ENCODE measurements around the gene PDIA5.

The PDIA5 gene

GRCh38 chr3:123066896-123067688 lies at the start of gene PDIA5:
PDIA5 (plus strand) TSS chr3:123067025; CDS start chr3:123067165, 140 bp downstream.
- TF ChIP-seq, protein P1, sequence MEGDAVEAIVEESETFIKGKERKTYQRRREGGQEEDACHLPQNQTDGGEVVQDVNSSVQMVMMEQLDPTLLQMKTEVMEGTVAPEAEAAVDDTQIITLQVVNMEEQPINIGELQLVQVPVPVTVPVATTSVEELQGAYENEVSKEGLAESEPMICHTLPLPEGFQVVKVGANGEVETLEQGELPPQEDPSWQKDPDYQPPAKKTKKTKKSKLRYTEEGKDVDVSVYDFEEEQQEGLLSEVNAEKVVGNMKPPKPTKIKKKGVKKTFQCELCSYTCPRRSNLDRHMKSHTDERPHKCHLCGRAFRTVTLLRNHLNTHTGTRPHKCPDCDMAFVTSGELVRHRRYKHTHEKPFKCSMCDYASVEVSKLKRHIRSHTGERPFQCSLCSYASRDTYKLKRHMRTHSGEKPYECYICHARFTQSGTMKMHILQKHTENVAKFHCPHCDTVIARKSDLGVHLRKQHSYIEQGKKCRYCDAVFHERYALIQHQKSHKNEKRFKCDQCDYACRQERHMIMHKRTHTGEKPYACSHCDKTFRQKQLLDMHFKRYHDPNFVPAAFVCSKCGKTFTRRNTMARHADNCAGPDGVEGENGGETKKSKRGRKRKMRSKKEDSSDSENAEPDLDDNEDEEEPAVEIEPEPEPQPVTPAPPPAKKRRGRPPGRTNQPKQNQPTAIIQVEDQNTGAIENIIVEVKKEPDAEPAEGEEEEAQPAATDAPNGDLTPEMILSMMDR (IDR thresholded peaks at IDR 0.05; ENCODE audit: low read depth, low read length) = no peak
- in situ Hi-C loops (cut with HindIII; ENCODE audit: low sequenced_read_pairs) = no loop called here
- H3K4me3 ChIP-seq (ENCODE audit: low read depth, low read length) = peak within 1 kb of the TSS; percentile 86
- DNase-seq (ENCODE audit: low read depth, low spot score) = peak; percentile 89

DNA sequence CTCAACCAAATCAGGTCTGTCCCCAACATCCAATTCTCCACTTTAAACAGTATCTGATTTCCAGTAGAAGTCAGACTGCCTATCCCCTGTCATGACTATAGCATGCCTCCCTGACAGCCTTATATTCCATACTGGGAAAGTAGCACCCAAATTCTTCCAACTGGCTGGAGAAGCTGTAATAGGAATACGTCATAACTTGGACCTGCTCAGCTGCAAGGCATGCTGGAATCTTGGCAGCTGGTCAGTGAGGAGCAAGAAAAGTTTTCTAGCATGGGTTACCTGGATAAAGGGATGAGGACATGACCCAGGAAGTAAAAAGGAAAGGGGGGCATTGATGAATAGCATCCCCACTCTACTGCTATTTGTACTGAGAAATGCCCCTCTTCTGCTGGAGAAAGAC lies 48.1 kb upstream of the PDIA5 start:
- in situ Hi-C loops (cut with HindIII; ENCODE audit: low sequenced_read_pairs) = no loop called here
- TF ChIP-seq, protein P1 (IDR thresholded peaks at IDR 0.05; ENCODE audit: low read depth, low read length) = no peak

DNA sequence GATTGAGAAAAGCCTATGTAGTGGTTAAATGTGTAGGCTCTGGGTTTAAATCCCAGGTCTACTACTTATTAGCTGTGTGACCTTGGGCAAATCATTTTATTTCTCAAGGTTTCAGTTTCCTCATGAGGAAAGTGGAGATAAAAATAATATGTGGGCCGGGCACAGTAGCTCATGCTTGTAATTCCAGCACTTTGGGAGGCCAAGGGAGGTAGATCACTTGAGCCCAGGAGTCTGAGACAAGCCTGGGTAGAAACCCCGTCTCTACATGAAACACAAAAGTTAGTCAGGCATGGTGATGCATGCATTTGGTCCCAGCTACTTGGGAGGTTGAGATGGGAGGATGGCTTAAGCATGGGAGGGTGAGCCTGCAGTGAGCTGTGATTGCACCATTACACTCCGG lies 47.7 kb upstream of the PDIA5 start:
- no peak overlapping the region for H3K4me3 ChIP-seq (ENCODE audit: low read depth, low read length)
- no peak for DNase-seq (ENCODE audit: low read depth, low spot score)
- TF ChIP-seq, protein P1 (IDR thresholded peaks at IDR 0.05; ENCODE audit: low read depth, low read length) = no peak
- in situ Hi-C loops (cut with HindIII; ENCODE audit: low sequenced_read_pairs) = no loop called here

More for the DNA sequence above, 48.1 kb upstream of the PDIA5 start:
- no peak for DNase-seq (ENCODE audit: low read depth, low spot score)
- H3K4me3 ChIP-seq (ENCODE audit: low read depth, low read length) = no peak overlapping the region

DNA sequence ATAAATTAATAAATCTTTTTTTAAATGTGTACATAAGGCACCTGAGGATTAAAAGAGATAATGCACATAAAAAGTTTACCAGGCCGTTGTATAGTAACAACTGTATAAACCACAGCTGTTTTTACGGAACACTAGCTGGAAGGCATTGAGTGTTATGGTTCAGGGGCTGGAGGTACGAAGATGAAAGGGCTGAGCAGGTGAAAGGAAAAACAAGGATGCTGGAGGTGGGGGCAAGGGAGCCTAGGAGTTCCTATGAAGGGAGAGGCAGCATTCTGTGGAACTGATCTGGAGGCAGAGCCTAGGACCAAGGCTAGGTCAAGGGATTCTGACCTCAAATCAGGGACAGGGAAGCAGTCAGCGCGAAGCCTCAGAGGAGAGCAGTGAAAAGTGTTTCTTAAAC lies 47.2 kb upstream of the PDIA5 start:
- no peak overlapping the region for H3K4me3 ChIP-seq (ENCODE audit: low read depth, low read length)
- DNase-seq (ENCODE audit: low read depth, low spot score) = no peak
- TF ChIP-seq, protein P1 (IDR thresholded peaks at IDR 0.05; ENCODE audit: low read depth, low read length) = no peak
- in situ Hi-C loops (cut with HindIII; ENCODE audit: low sequenced_read_pairs) = no loop called here

DNA sequence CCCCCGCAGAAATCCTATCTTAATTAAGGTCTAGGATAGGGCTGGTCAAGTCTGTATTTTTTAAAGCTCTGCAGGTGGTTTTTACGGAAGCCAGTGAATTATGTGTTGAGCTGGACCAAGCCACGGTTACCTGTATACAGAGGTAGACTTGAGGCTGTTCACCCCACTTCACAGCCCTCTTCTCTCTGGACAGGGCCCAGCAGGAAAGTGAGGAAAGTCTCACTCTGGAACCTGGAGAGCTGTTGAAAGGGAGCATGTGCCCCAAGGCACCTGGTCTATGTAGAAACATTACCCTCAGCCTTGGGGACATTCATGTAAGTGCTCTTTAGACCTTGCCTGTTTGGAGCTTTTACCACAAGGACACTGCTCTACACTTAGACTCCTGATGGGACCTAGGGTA lies 46.1 kb upstream of the PDIA5 start:
- in situ Hi-C loops (cut with HindIII; ENCODE audit: low sequenced_read_pairs) = no loop called here
- TF ChIP-seq, protein P1 (IDR thresholded peaks at IDR 0.05; ENCODE audit: low read depth, low read length) = no peak
- DNase-seq (ENCODE audit: low read depth, low spot score) = no peak
- no peak overlapping the region for H3K4me3 ChIP-seq (ENCODE audit: low read depth, low read length)

GRCh38 chr3:123021388-123021787 lies 45.4 kb upstream of the PDIA5 start:
- no peak for DNase-seq (ENCODE audit: low read depth, low spot score)
- no peak overlapping the region for H3K4me3 ChIP-seq (ENCODE audit: low read depth, low read length)
- in situ Hi-C loops (cut with HindIII; ENCODE audit: low sequenced_read_pairs) = no loop called here
- TF ChIP-seq, protein P1 (IDR thresholded peaks at IDR 0.05; ENCODE audit: low read depth, low read length) = no peak

Measured in astrocyte of the spinal cord (primary cell).